Measurements from ENCODE around the gene NRDC. TPM values are rescaled to one million over a fixed set of nuclear protein-coding genes. Genes with fewer than 3 reads are reported as not detected.

The NRDC gene
- total RNA-seq, 1 donor from 2014 or later = 83.0 TPM

DNA sequence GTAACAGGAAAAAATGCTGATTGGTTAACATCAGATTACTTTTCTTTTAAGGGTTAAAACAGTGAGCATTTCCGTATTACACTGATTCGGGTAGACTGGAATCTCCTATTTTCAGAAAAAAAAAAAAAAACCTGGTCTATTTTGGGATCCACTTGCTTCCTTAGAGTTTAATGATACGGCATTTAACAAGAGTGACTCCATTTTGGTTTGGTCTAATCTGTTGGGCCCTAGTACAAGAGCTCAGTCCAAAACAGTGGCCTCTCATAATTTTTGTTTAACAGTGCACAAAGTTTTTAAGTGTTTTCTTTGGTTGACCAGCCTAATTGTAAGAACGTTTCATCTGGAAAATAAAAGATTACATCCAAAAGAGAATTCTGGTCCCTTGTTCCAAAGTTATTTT is 120.2 kb downstream of the NRDC start:
- Histone ChIP-seq H3K4me1 (ENCODE audit: control insufficient read depth in 3 of 3, insufficient read depth in 3 of 3, low read length in 3 of 3) (peaks cover 0 to 2% (median 0%) of the 10 kb centered on the region in 3 donors), H3K9me3 (ENCODE audit: control insufficient read depth in 3 of 3, low read length in 3 of 3) (no peaks in the 10 kb centered on the region), H3K9ac (ENCODE audit: low read depth in 1 of 3, low read length in 3 of 3) (no peak overlapping the region), H3K27ac (ENCODE audit: low read depth, low read length) (no peak overlapping the region), H3K27me3 (ENCODE audit: control insufficient read depth in 3 of 3, insufficient read depth in 3 of 3, low read length in 3 of 3) (no peaks in the 10 kb centered on the region), H3K4me3 (ENCODE audit: low read length in 3 of 3) (no peak overlapping the region), H3K36me3 (ENCODE audit: control insufficient read depth in 3 of 3, insufficient read depth in 3 of 3, low read length in 3 of 3) (peaks cover 0 to 5% (median 4%) of the 10 kb centered on the region in 3 donors)

DNA sequence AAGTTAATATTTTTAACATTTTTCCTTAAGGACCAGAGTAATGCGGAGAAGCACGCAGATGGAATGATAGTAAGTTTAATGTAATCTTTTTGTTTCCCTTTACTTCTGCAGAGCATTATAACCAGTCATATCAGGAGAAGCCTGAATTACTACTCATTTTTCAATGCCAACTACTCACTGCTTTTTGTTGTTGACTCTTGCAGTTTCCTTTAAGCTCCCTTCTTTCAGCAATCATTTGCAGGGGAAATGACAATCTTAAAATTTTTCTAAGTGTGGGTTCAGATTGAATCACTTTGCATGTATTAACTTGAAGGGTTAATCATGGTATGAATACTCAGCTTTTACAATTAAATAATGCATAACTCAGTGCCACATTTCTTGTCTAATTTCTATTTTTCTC is 122.2 kb downstream of the NRDC start:
- H3K27ac ChIP-seq (ENCODE audit: low read depth, low read length) = no peak overlapping the region
- H3K4me1 ChIP-seq (ENCODE audit: control insufficient read depth in 3 of 3, insufficient read depth in 3 of 3, low read length in 3 of 3) = peaks cover 0 to 2% (median 0%) of the 10 kb centered on the region in 3 donors
- peaks cover 10 to 13% (median 12%) of the 10 kb centered on the region in 3 donors for H3K36me3 ChIP-seq (ENCODE audit: control insufficient read depth in 3 of 3, insufficient read depth in 3 of 3, low read length in 3 of 3)
- H3K9ac ChIP-seq (ENCODE audit: low read depth in 1 of 3, low read length in 3 of 3) = no peak overlapping the region
- no peak overlapping the region for H3K4me3 ChIP-seq (ENCODE audit: low read length in 3 of 3)
- H3K9me3 ChIP-seq (ENCODE audit: control insufficient read depth in 3 of 3, low read length in 3 of 3) = peaks cover 0 to 4% (median 0%) of the 10 kb centered on the region in 3 donors
- H3K27me3 ChIP-seq (ENCODE audit: control insufficient read depth in 3 of 3, insufficient read depth in 3 of 3, low read length in 3 of 3) = no peaks in the 10 kb centered on the region

DNA sequence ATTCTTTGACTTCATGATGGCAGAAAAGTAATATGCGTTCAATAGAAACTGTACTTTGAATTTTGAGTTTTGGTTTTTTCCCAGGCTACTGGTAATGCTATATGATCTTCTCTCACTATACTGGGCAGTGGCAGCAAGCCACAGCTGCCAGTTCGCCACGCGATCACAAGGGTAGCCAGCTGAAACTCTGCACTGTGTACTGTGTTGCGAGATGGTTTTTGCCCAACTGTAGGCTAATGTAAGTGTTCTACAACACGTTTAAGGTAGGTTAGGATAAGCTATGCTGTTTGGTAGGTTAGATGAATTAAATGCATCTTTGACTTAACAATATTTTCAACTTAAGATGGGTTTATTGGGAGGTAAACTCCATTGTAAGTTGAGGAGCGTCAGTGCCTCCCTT is 123.1 kb downstream of the NRDC start:
- H3K9ac ChIP-seq (ENCODE audit: low read depth in 1 of 3, low read length in 3 of 3) = no peak overlapping the region
- H3K9me3 ChIP-seq (ENCODE audit: control insufficient read depth in 3 of 3, low read length in 3 of 3) = peaks cover 0 to 4% (median 0%) of the 10 kb centered on the region in 3 donors
- no peaks in the 10 kb centered on the region for H3K27me3 ChIP-seq (ENCODE audit: control insufficient read depth in 3 of 3, insufficient read depth in 3 of 3, low read length in 3 of 3)
- peaks cover 10 to 13% (median 12%) of the 10 kb centered on the region in 3 donors for H3K36me3 ChIP-seq (ENCODE audit: control insufficient read depth in 3 of 3, insufficient read depth in 3 of 3, low read length in 3 of 3)
- no peak overlapping the region for H3K4me3 ChIP-seq (ENCODE audit: low read length in 3 of 3)
- H3K27ac ChIP-seq (ENCODE audit: low read depth, low read length) = no peak overlapping the region
- H3K4me1 ChIP-seq (ENCODE audit: control insufficient read depth in 3 of 3, insufficient read depth in 3 of 3, low read length in 3 of 3) = peaks cover 0 to 2% (median 0%) of the 10 kb centered on the region in 3 donors

DNA sequence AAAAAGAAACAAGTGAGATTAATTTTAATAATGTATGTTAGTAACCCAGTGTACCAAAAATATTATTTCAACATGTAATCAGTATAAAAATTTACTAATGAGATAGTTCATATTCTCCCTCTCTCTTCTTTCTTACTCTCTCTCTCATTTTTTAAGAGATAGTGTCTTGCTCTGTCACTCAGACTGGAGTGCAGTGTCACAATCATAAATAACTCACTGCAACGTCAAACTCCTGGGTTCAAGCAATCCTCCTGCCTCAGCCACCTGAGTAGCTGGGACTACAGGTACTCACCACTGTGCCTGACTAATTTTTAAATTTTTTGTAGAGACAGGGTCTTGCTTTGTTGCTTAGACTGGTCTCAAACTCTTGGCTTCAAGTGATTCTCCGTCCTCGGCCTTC is 123.9 kb downstream of the NRDC start:
- peaks cover 0 to 2% (median 0%) of the 10 kb centered on the region in 3 donors for H3K4me1 ChIP-seq (ENCODE audit: control insufficient read depth in 3 of 3, insufficient read depth in 3 of 3, low read length in 3 of 3)
- no peak overlapping the region for H3K9ac ChIP-seq (ENCODE audit: low read depth in 1 of 3, low read length in 3 of 3)
- H3K4me3 ChIP-seq (ENCODE audit: low read length in 3 of 3) = no peak overlapping the region
- H3K27me3 ChIP-seq (ENCODE audit: control insufficient read depth in 3 of 3, insufficient read depth in 3 of 3, low read length in 3 of 3) = no peaks in the 10 kb centered on the region
- peaks cover 0 to 4% (median 0%) of the 10 kb centered on the region in 3 donors for H3K9me3 ChIP-seq (ENCODE audit: control insufficient read depth in 3 of 3, low read length in 3 of 3)
- H3K36me3 ChIP-seq (ENCODE audit: control insufficient read depth in 3 of 3, insufficient read depth in 3 of 3, low read length in 3 of 3) = peaks cover 10 to 14% (median 12%) of the 10 kb centered on the region in 3 donors
- H3K27ac ChIP-seq (ENCODE audit: low read depth, low read length) = no peak overlapping the region

DNA sequence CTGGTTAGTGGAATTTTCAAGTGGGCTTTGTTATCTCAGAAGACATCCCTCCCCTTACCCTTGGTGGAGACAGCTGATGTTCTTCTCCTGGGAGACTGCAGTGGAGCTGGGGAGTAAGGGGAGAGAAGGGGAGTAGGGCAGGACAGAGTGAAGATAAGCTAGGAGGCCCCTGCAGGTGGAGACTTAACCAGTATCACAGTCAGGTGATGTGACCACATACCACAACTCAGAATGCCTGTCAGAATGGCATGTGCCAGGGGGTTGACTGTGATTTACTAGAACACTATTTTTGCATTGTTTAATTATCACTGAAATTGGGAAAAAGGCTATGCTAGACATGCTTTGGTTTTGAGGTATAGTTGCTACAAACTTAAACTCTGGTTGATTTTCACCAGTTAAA is 124.6 kb downstream of the NRDC start:
- H3K36me3 ChIP-seq (ENCODE audit: control insufficient read depth in 3 of 3, insufficient read depth in 3 of 3, low read length in 3 of 3) = peaks cover 12 to 19% (median 13%) of the 10 kb centered on the region in 3 donors

DNA sequence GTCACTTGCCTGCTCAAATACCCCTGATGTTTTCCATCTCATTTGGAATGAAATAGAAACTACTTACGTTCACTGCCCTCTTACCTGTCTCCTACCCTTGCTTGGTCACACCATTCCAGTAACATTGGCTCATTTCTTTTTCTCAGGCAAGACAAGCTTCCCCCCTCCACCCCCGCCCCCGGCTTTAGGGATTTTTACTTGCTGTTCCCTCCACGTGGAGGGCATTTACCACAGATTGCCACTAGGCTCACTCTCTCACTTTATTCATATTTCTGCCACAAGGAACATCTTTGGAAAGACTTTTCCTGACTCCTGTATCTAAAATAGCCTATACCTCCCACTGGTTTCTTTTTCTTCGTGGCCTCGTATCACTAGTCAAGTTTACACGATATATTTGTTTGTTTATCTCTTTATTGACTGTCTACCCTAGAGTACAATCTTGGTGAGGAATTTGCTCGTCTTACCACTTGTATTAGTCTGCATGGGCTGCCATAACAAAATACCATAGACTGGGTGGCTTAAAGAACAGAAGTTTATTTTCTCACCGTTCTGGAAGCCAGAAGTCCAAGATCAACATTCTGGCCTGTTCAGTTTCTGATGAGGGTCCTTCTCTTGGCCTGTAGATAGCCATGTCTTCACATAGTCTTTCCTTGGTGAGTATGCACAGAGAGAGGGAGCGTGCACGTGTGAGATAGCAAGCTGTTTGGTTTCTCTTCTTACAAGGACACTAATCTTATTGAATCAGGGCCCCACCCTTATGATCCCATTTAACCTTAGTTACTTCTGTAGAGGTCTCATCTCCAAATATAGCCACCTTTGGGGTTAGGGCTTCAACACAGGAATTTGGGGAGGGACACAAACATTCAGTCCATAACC is 126.2 kb downstream of the NRDC start:
- H3K27me3 ChIP-seq (ENCODE audit: control insufficient read depth in 3 of 3, insufficient read depth in 3 of 3, low read length in 3 of 3) = no peaks in the 10 kb centered on the region
- H3K36me3 ChIP-seq (ENCODE audit: control insufficient read depth in 3 of 3, insufficient read depth in 3 of 3, low read length in 3 of 3) = peaks cover 12 to 19% (median 13%) of the 10 kb centered on the region in 3 donors
- peaks cover 0 to 2% (median 0%) of the 10 kb centered on the region in 3 donors for H3K4me1 ChIP-seq (ENCODE audit: control insufficient read depth in 3 of 3, insufficient read depth in 3 of 3, low read length in 3 of 3)
- peaks cover 0 to 4% (median 0%) of the 10 kb centered on the region in 3 donors for H3K9me3 ChIP-seq (ENCODE audit: control insufficient read depth in 3 of 3, low read length in 3 of 3)
- H3K9ac ChIP-seq (ENCODE audit: low read depth in 1 of 3, low read length in 3 of 3) = no peak overlapping the region
- no peak overlapping the region for H3K27ac ChIP-seq (ENCODE audit: low read depth, low read length)
- H3K4me3 ChIP-seq (ENCODE audit: low read length in 3 of 3) = no peak overlapping the region

More for the DNA sequence above, 124.6 kb downstream of the NRDC start:
- Histone ChIP-seq H3K9ac (ENCODE audit: low read depth in 1 of 3, low read length in 3 of 3) (no peak overlapping the region), H3K9me3 (ENCODE audit: control insufficient read depth in 3 of 3, low read length in 3 of 3) (peaks cover 0 to 4% (median 0%) of the 10 kb centered on the region in 3 donors), H3K4me3 (ENCODE audit: low read length in 3 of 3) (no peak overlapping the region), H3K27ac (ENCODE audit: low read depth, low read length) (no peak overlapping the region), H3K27me3 (ENCODE audit: control insufficient read depth in 3 of 3, insufficient read depth in 3 of 3, low read length in 3 of 3) (no peaks in the 10 kb centered on the region), H3K4me1 (ENCODE audit: control insufficient read depth in 3 of 3, insufficient read depth in 3 of 3, low read length in 3 of 3) (peaks cover 0 to 2% (median 0%) of the 10 kb centered on the region in 3 donors)

DNA sequence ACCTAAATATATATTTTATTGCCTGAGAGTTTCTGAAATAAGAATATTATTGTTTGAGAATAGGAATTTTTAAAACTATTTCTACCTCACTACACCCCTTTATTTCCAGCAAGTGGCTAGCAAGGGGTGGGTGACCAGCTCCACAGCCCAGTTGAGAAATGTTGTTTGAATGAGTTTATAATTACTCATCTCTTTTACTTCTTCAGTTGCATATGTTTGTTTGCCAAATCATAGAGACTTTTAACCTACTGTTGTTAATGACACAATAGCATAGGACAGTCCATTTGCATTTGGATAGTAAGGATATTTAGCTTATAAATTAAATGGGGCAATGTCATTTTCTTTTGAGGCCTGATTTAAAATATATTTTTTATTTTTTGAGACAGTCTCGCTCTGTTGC is 127.8 kb downstream of the NRDC start:
- no peak overlapping the region for H3K9ac ChIP-seq (ENCODE audit: low read depth in 1 of 3, low read length in 3 of 3)
- H3K9me3 ChIP-seq (ENCODE audit: control insufficient read depth in 3 of 3, low read length in 3 of 3) = peaks cover 0 to 4% (median 0%) of the 10 kb centered on the region in 3 donors
- no peak overlapping the region for H3K27ac ChIP-seq (ENCODE audit: low read depth, low read length)
- peaks cover 0 to 2% (median 0%) of the 10 kb centered on the region in 3 donors for H3K4me1 ChIP-seq (ENCODE audit: control insufficient read depth in 3 of 3, insufficient read depth in 3 of 3, low read length in 3 of 3)
- no peaks in the 10 kb centered on the region for H3K27me3 ChIP-seq (ENCODE audit: control insufficient read depth in 3 of 3, insufficient read depth in 3 of 3, low read length in 3 of 3)
- H3K36me3 ChIP-seq (ENCODE audit: control insufficient read depth in 3 of 3, insufficient read depth in 3 of 3, low read length in 3 of 3) = peaks cover 12 to 19% (median 13%) of the 10 kb centered on the region in 3 donors
- no peak overlapping the region for H3K4me3 ChIP-seq (ENCODE audit: low read length in 3 of 3)

DNA sequence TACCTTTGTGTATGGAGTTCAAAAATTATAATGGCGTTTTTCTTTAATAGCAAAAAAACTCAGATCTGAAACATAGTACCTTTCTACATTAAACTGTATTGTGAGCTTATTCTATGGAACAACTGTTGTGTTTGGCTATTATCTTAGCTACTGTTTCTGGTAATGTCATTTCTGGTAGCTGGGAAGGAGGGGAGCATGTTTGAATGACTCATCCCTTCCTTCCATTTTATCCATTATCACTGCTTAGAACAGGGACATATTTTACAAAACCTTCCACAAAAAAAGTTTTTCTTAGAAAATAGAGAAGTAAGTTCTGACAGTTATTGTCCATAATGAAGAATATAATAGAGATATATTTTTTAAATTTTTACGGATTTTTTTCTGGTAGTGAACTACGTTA is 128.3 kb downstream of the NRDC start:
- H3K36me3 ChIP-seq (ENCODE audit: control insufficient read depth in 3 of 3, insufficient read depth in 3 of 3, low read length in 3 of 3) = peaks cover 8 to 19% (median 13%) of the 10 kb centered on the region in 3 donors
- H3K4me1 ChIP-seq (ENCODE audit: control insufficient read depth in 3 of 3, insufficient read depth in 3 of 3, low read length in 3 of 3) = no peaks in the 10 kb centered on the region
- no peak overlapping the region for H3K9ac ChIP-seq (ENCODE audit: low read depth in 1 of 3, low read length in 3 of 3)
- H3K4me3 ChIP-seq (ENCODE audit: low read length in 3 of 3) = no peak overlapping the region
- H3K9me3 ChIP-seq (ENCODE audit: control insufficient read depth in 3 of 3, low read length in 3 of 3) = peaks cover 0 to 4% (median 0%) of the 10 kb centered on the region in 3 donors
- H3K27me3 ChIP-seq (ENCODE audit: control insufficient read depth in 3 of 3, insufficient read depth in 3 of 3, low read length in 3 of 3) = no peaks in the 10 kb centered on the region
- no peak overlapping the region for H3K27ac ChIP-seq (ENCODE audit: low read depth, low read length)

DNA sequence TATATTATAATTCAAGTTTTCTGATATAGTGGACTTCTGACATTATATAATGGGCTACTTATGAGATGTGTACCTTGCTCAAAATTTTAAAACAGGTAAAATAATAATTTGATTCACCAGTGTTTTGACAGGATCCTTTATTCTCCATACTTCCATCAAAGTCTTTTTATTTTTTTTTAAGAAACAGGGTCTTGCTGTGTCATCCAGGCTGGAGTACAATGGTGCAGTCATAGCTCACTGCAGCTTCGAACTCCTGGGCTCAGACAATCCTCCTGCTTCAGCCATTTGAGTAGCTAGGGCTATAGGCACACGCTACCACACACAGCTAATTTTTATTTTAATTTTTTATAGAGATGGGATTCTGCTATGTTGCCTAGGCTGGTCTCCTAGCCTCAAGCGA is 129.4 kb downstream of the NRDC start:
- Histone ChIP-seq H3K9me3 (ENCODE audit: control insufficient read depth in 3 of 3, low read length in 3 of 3) (peaks cover 0 to 4% (median 0%) of the 10 kb centered on the region in 3 donors), H3K27ac (ENCODE audit: low read depth, low read length) (no peak overlapping the region), H3K27me3 (ENCODE audit: control insufficient read depth in 3 of 3, insufficient read depth in 3 of 3, low read length in 3 of 3) (no peaks in the 10 kb centered on the region), H3K9ac (ENCODE audit: low read depth in 1 of 3, low read length in 3 of 3) (no peak overlapping the region), H3K4me3 (ENCODE audit: low read length in 3 of 3) (no peak overlapping the region), H3K36me3 (ENCODE audit: control insufficient read depth in 3 of 3, insufficient read depth in 3 of 3, low read length in 3 of 3) (peaks cover 8 to 19% (median 13%) of the 10 kb centered on the region in 3 donors), H3K4me1 (ENCODE audit: control insufficient read depth in 3 of 3, insufficient read depth in 3 of 3, low read length in 3 of 3) (peaks cover 0 to 4% (median 0%) of the 10 kb centered on the region in 3 donors)

DNA sequence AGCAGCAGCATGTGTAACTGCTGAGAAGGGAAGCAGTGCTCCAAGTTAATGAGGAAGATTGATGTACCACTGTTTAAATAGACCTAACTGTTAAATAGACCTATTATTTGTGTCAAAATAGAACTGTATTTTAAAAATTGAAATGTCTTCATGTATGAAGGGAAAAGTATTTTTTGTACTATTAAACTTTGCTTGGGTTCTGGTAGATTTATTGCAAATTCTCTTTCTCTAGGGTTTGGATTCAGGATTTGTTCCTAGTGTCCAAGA is 133.3 kb downstream of the NRDC start:
- H3K27ac ChIP-seq (ENCODE audit: low read depth, low read length) = peak overlapping the region; percentile 2
- peaks cover 0 to 4% (median 0%) of the 10 kb centered on the region in 3 donors for H3K4me1 ChIP-seq (ENCODE audit: control insufficient read depth in 3 of 3, insufficient read depth in 3 of 3, low read length in 3 of 3)
- no peaks in the 10 kb centered on the region for H3K27me3 ChIP-seq (ENCODE audit: control insufficient read depth in 3 of 3, insufficient read depth in 3 of 3, low read length in 3 of 3)
- H3K9ac ChIP-seq (ENCODE audit: low read depth in 1 of 3, low read length in 3 of 3) = no peak overlapping the region
- no peak overlapping the region for H3K4me3 ChIP-seq (ENCODE audit: low read length in 3 of 3)
- H3K9me3 ChIP-seq (ENCODE audit: control insufficient read depth in 3 of 3, low read length in 3 of 3) = no peaks in the 10 kb centered on the region
- peaks cover 0 to 7% (median 6%) of the 10 kb centered on the region in 3 donors for H3K36me3 ChIP-seq (ENCODE audit: control insufficient read depth in 3 of 3, insufficient read depth in 3 of 3, low read length in 3 of 3)

Data from skeletal muscle tissue (tissue), 4 donors.